Measurements from ENCODE around the gene GTF3C2. TPM values are rescaled to one million over a fixed set of nuclear protein-coding genes. Genes with fewer than 3 reads are reported as not detected.

Gene GTF3C2, protein sequence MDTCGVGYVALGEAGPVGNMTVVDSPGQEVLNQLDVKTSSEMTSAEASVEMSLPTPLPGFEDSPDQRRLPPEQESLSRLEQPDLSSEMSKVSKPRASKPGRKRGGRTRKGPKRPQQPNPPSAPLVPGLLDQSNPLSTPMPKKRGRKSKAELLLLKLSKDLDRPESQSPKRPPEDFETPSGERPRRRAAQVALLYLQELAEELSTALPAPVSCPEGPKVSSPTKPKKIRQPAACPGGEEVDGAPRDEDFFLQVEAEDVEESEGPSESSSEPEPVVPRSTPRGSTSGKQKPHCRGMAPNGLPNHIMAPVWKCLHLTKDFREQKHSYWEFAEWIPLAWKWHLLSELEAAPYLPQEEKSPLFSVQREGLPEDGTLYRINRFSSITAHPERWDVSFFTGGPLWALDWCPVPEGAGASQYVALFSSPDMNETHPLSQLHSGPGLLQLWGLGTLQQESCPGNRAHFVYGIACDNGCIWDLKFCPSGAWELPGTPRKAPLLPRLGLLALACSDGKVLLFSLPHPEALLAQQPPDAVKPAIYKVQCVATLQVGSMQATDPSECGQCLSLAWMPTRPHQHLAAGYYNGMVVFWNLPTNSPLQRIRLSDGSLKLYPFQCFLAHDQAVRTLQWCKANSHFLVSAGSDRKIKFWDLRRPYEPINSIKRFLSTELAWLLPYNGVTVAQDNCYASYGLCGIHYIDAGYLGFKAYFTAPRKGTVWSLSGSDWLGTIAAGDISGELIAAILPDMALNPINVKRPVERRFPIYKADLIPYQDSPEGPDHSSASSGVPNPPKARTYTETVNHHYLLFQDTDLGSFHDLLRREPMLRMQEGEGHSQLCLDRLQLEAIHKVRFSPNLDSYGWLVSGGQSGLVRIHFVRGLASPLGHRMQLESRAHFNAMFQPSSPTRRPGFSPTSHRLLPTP
- 23.2 and 28.6 TPM in 2 replicates for total RNA-seq

GRCh38 chr2:27356382-27357181 is at the start of gene GTF3C2:
Gene GTF3C2 (minus strand): TSS chr2:27356764. CDS start chr2:27343554, 13,210 bp downstream.

GRCh38 chr2:27380626-27381545 is 24.3 kb upstream of the GTF3C2 start, which contains the start of gene ZNF513:
Gene ZNF513 (minus strand): TSS chr2:27380734. CDS start chr2:27380526, 208 bp downstream.

DNA sequence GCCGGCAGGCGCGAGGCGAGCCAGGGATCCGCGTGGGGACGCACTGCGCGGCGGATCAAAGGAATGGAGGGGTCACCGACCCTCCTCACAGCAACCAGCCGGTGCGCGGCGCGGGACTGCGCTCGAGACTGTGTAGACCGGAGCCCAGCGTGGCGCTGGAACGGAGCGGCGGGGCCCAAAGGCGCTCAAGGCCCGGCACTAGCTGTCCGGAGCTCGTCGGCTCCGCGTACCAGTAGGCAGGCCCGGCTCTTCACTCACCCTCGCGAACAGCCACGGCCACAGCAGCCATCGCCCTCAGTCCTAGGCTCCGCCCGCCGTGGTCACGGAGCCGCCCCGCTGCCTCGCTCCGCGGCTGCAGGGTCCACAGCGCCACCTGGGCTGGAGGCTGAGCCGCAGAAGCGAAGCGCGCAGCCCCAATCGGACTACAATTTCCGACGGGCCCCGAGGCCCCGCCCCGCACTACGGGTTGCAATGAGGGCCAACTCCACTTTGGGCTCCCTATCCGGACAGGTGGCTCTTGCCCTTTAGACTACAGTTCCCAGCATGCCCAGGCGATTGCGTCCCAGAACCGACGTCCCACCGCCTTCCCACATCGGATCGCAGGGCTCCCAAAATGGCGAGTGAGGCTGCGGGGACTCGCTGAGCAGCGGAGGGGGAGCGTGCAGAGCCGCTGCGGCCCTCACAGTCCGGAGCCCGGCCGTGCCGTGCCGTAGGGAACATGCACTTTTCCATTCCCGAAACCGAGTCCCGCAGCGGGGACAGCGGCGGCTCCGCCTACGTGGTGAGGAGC is 13.7 kb upstream of the GTF3C2 start, which contains the start of the genes EIF2B4 and SNX17:
EIF2B4 (minus strand) TSS at position 313 of the 790 bp plus-strand sequence; CDS start at position 289, 24 bp downstream.
SNX17 (plus strand) TSS at position 591 of the 790 bp plus-strand sequence; CDS start at position 719, 128 bp downstream.

GRCh38 chr2:27322766-27323595 is 33.6 kb downstream of the GTF3C2 start, which contains the start of gene MPV17:
Gene MPV17 (minus strand): TSS chr2:27323097. CDS start chr2:27322517, 580 bp downstream.

DNA sequence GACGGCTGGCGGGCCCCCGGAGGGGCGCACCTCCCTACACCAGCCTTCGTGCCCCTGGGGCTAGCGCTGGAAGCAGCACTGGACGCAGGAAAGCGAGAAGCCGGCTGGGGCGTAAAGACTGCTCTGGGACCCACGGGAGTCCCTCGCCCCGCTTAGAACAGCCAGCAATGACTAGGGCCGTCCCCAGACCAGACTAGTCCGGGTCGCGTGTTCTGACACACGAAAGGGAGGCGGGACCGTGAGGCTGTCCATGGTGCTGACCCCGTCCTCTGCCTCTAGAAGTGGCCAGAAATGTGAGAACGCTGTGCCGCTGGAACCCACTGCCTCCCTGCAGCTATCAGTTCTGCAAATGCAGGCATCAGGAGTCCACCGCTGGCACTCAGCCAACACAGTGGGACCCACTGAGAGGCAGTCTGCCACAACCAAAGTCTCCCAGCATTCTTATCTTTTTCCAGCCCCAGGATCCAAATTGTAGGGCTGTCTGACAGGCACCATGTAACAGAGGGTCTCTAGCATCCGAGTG is 48.1 kb downstream of the GTF3C2 start, which contains the start of gene UCN:
UCN (minus strand) TSS at position 87 of the 523 bp plus-strand sequence. CDS start 550 bp downstream, outside the sequence.

GRCh38 chr2:27281855-27282559 is 74.6 kb downstream of the GTF3C2 start, which contains the start of gene TRIM54:
Gene TRIM54 (plus strand): TSS chr2:27282429. CDS start chr2:27282732, 303 bp downstream.

Other genes with a start within 250 kb of the GTF3C2 start
- gene CGREF1, start 237.6 kb downstream of the GTF3C2 start, total RNA-seq = 9.6 and 12.3 TPM in 2 replicates
- gene ABHD1, start 232.9 kb downstream of the GTF3C2 start, total RNA-seq = 0.06 TPM in 1 of 2 replicates, not detected in the other
- gene PREB, start 222.1 kb downstream of the GTF3C2 start, total RNA-seq = 54.4 and 60.6 TPM in 2 replicates
- not detected in 2 replicates for gene PRR30, start 217.4 kb downstream of the GTF3C2 start, total RNA-seq
- gene TCF23, start 207.8 kb downstream of the GTF3C2 start, total RNA-seq = 0.10 and 0.44 TPM in 2 replicates
- 157 and 193 TPM in 2 replicates for gene ATRAID, start 144.7 kb downstream of the GTF3C2 start, total RNA-seq
- 12.2 and 13.5 TPM in 2 replicates for gene SLC5A6, start 144.5 kb downstream of the GTF3C2 start, total RNA-seq
- 27.5 and 30.3 TPM in 2 replicates for gene CAD, start 139.4 kb downstream of the GTF3C2 start, total RNA-seq
- 0.06 and 0.10 TPM in 2 replicates for gene SLC30A3, start 93.7 kb downstream of the GTF3C2 start, total RNA-seq
- not detected in 2 replicates for gene DNAJC5G, start 81.3 kb downstream of the GTF3C2 start, total RNA-seq
- not detected in 2 replicates for gene TRIM54, start 74.3 kb downstream of the GTF3C2 start, total RNA-seq
- 1.1 and 1.2 TPM in 2 replicates for gene UCN, start 48.3 kb downstream of the GTF3C2 start, total RNA-seq
- 123 and 139 TPM in 2 replicates for gene MPV17, start 33.7 kb downstream of the GTF3C2 start, total RNA-seq
- 28.6 and 35.0 TPM in 2 replicates for gene EIF2B4, start 13.6 kb upstream of the GTF3C2 start, total RNA-seq
- 87.7 and 96.2 TPM in 2 replicates for gene SNX17, start 13.9 kb upstream of the GTF3C2 start, total RNA-seq
- 3.0 and 5.4 TPM in 2 replicates for gene ZNF513, start 24.0 kb upstream of the GTF3C2 start, total RNA-seq
- 51.3 and 53.0 TPM in 2 replicates for gene PPM1G, start 52.8 kb upstream of the GTF3C2 start, total RNA-seq
- 74.3 and 82.3 TPM in 2 replicates for gene NRBP1, start 71.9 kb upstream of the GTF3C2 start, total RNA-seq
- gene KRTCAP3, start 85.6 kb upstream of the GTF3C2 start, total RNA-seq = not detected in 2 replicates
- gene IFT172, start 133.0 kb upstream of the GTF3C2 start, total RNA-seq = 10.6 and 21.5 TPM in 2 replicates
- gene FNDC4, start 138.4 kb upstream of the GTF3C2 start, total RNA-seq = 30.8 and 42.8 TPM in 2 replicates
- gene GCKR, start 140.1 kb upstream of the GTF3C2 start, total RNA-seq = 0.34 and 0.44 TPM in 2 replicates
- 9.9 and 29.8 TPM in 2 replicates for gene ZNF512, start 226.3 kb upstream of the GTF3C2 start, total RNA-seq

Data from cardiac ventricle fibroblast (primary cell).